SU-DHL-6 (cell line): ENCODE data around the gene NR1D1.
A peak's percentile ranks its signal among the peaks of the same experiment; 100 is the strongest.

Experiments used
- H2AFZ ChIP-seq: fragments of 200-600 bp; sonication (generic); 2 replicates; pipeline ENCODE4 v1.6.1; 2014; ENCODE audit warnings: low read depth, mild to moderate bottlenecking, moderate library complexity, mixed read lengths, antibody characterized with exemption, low read length; ENCODE audit not compliant: severe bottlenecking
- H3F3A ChIP-seq: fragments of 200-600 bp; shearing (Covaris generic); 2 replicates; pipeline ENCODE4 v1.6.0; 2016; ENCODE audit warnings: antibody characterized with exemption, mild to moderate bottlenecking; ENCODE audit not compliant: insufficient read depth
- H3K27ac ChIP-seq: fragments of 200-600 bp; sonication (generic); 2 replicates; pipeline ENCODE4 v1.5.1; 2016; ENCODE audit warnings: low read depth, mild to moderate bottlenecking, low read length, moderate library complexity, mixed read lengths
- H3K27me3 ChIP-seq: fragments of 200-600 bp; sonication (generic), shearing (Covaris generic); 2 replicates; pipeline ENCODE4 v1.6.0; 2014; ENCODE audit warnings: mild to moderate bottlenecking, low read length
- H3K36me3 ChIP-seq: fragments of 200-600 bp; sonication (generic); 2 replicates; pipeline ENCODE4 v1.6.1; 2014; ENCODE audit warnings: mild to moderate bottlenecking, low read length, mixed read lengths
- H3K4me2 ChIP-seq: fragments of 300-600, 200-600 bp; shearing (Covaris generic), sonication (generic); 2 replicates; pipeline ENCODE4 v1.6.0; 2014; ENCODE audit warnings: low read length, low read depth, mild to moderate bottlenecking; ENCODE audit not compliant: poor library complexity, severe bottlenecking
- H3K4me3 ChIP-seq: fragments of 200-600 bp; sonication (generic); 2 replicates; pipeline ENCODE4 v1.5.1; 2014; ENCODE audit warnings: antibody characterized with exemption, low read length, mild to moderate bottlenecking, mixed read lengths; ENCODE audit not compliant: insufficient read depth, poor library complexity, severe bottlenecking
- H3K79me2 ChIP-seq: fragments of 200-600 bp; sonication (generic); 2 replicates; pipeline ENCODE4 v1.6.1; 2014; ENCODE audit warnings: mild to moderate bottlenecking, low read length, moderate library complexity; ENCODE audit not compliant: insufficient read depth
- H3K9ac ChIP-seq: fragments of 200-600 bp; sonication (generic); 2 replicates; pipeline ENCODE4 v1.7.0; 2014; ENCODE audit warnings: mild to moderate bottlenecking, low read length
- H3K9me2 ChIP-seq: fragments of 200-600 bp; sonication (generic); replicated peaks from 2 replicates; pipeline ENCODE4 v1.6.1; 2014; ENCODE audit warnings: low read length; ENCODE audit not compliant: insufficient read depth
- H3K9me3 ChIP-seq: fragments of 200-600 bp; sonication (generic); 2 replicates; pipeline ENCODE4 v1.6.1; 2014; ENCODE audit warnings: low read length, mixed read lengths; ENCODE audit not compliant: insufficient read depth
- H4K20me1 ChIP-seq: fragments of 200-600 bp; sonication (generic); 2 replicates; pipeline ENCODE4 v1.6.1; 2014; ENCODE audit warnings: low read depth, mild to moderate bottlenecking, antibody characterized with exemption, low read length, moderate library complexity, mixed read lengths
- CTCF ChIP-seq: fragments of 200-600 bp; sonication (generic); IDR thresholded peaks from one replicate; pipeline ENCODE4 v1.5.1; 2017; ENCODE audit warnings: antibody characterized with exemption, mild to moderate bottlenecking, low read length, moderate library complexity; ENCODE audit not compliant: insufficient read depth, poor library complexity, severe bottlenecking
- EZH2phosphoT487 ChIP-seq: fragments of 200-600 bp; sonication (generic), shearing (Covaris generic); conservative IDR thresholded peaks from 2 replicates; pipeline ENCODE4 v1.6.1; 2018; ENCODE audit warnings: mild to moderate bottlenecking, antibody characterized with exemption, low read length, moderate library complexity, mixed read lengths

The NR1D1 gene

DNA sequence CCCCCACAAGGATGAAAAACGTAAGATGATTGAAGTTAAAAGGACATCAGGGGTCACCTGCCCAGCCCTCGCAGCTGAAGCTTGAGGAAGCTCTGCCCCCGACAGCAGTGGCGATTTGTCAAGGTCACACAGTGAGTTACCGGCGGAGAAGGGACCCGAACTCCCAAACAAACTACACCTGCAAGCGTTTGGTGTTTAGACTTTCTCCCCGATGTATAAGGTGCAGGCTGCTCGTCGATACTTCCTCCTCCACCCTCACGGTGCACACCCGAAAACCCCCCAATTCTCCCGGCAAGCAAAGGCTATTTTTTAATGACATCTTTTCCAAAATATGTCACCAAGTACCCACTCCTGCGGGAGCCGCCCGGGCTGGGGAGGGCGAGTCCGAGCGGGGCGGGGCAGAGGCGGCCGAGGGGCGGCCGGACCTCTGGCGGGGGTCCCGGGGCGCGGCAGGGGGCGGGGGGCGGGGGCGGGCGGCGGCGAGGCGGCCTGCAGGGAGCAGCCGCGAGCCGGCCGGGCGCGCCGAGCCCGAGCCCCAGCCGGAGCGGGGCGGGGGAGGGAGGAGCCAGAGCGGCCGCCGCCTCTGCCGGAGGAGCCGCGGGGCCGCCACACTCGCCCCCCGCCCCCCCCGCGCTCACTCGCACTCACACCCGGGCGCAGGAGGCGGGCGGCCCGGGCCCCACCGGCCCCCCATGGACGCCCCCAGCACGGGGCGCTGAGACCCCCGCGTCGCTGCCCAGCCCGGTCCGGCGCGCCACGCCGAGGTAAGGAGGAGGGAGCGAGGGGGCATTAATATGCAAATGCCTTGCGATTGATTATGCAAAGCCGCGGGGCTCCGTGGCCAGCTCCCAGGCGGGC is 37.8 kb downstream of the NR1D1 start, which contains the start of gene THRA:
THRA (plus strand) TSS at position 637 of the 858 bp plus-strand sequence. CDS start 11,524 bp downstream, outside the sequence.
- Histone ChIP-seq H2AFZ (peak within 1 kb of the TSS; percentile 88), H3K27ac (no peak within 1 kb of the TSS)

GRCh38 chr17:40061609-40062038 is 38.8 kb downstream of the NR1D1 start:
- H3F3A ChIP-seq, result no peaks in the 10 kb centered on the region
- no peaks in the 10 kb centered on the region for H3K27me3 ChIP-seq
- no peaks in the 10 kb centered on the region for H4K20me1 ChIP-seq
- no peak overlapping the region for H3K27ac ChIP-seq
- H3K36me3 ChIP-seq, result no peaks in the 10 kb centered on the region
- no peaks in the 10 kb centered on the region for H3K79me2 ChIP-seq
- H2AFZ ChIP-seq, result no peak overlapping the region
- no peak overlapping the region for H3K4me3 ChIP-seq
- H3K9ac ChIP-seq, result no peak overlapping the region
- H3K4me2 ChIP-seq, result no peak overlapping the region
- no peaks in the 10 kb centered on the region for H3K9me3 ChIP-seq
- no peaks in the 10 kb centered on the region for H3K9me2 ChIP-seq
- TF ChIP-seq EZH2phosphoT487 (no peak), CTCF (no peak)

More for the DNA sequence above, 37.8 kb downstream of the NR1D1 start, which contains the start of gene THRA:
- peak within 1 kb of the TSS; percentile 69 for H3K4me3 ChIP-seq
- H3K9ac ChIP-seq, result peak within 1 kb of the TSS; percentile 59
- no peaks in the 10 kb centered on the region for H3K36me3 ChIP-seq
- TF ChIP-seq EZH2phosphoT487 (no peak), CTCF (no peak)
- no peaks in the 10 kb centered on the region for H4K20me1 ChIP-seq
- H3K9me3 ChIP-seq, result no peaks in the 10 kb centered on the region
- H3K4me2 ChIP-seq, result peak within 1 kb of the TSS; percentile 77
- no peaks in the 10 kb centered on the region for H3K9me2 ChIP-seq
- no peaks in the 10 kb centered on the region for H3K27me3 ChIP-seq
- H3K79me2 ChIP-seq, result no peaks in the 10 kb centered on the region
- H3F3A ChIP-seq, result no peaks in the 10 kb centered on the region

DNA sequence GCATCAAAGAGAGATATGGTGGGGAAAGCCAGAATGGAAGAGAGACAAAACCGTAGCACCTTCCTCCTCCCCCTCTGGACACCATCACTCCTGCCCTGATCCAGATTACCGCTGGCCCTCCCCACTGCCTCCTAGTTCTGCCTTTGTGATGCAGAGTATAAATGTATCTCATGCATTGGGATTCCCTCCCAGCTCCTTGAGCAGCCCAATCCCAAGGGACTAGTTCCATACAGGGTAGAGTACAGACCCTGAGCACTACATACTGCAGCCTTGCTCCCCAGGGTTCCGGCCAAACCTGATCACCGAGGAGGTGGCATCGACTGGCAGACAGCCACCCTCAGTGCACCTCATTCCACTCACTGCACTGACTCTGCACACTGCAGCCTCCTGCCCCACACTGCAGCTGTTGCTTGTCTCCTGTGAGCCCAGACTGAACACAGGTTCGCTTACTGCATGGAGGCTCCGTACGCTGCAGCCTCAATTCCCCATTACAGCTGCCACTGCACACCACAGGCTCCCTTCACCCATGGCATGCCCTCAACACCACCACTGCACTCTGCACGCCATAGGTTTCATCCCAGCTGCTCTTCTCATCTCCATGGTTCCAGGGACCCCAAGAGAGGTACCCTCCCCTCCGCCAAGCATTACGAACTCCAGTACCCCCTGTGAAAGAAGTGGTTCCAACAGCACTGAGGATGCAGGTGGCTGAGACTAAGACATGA is 39.3 kb downstream of the NR1D1 start:
- Histone ChIP-seq H3K27ac (no peak overlapping the region), H3K79me2 (no peaks in the 10 kb centered on the region), H3K9ac (no peak overlapping the region), H3K36me3 (no peaks in the 10 kb centered on the region), H3K4me2 (no peak overlapping the region), H3F3A (no peaks in the 10 kb centered on the region), H3K9me2 (no peaks in the 10 kb centered on the region), H4K20me1 (no peaks in the 10 kb centered on the region), H2AFZ (no peak overlapping the region), H3K27me3 (no peaks in the 10 kb centered on the region), H3K9me3 (no peaks in the 10 kb centered on the region), H3K4me3 (no peak overlapping the region)
- no peak for TF ChIP-seq CTCF
- no peak for TF ChIP-seq EZH2phosphoT487
